WERI-Rb-1 (cell line): ENCODE data around the gene HMGXB4.

Experiments used
- DNase-seq: peaks from one replicate; pipeline ENCODE4 v3.0.0-alpha.2; 2020
- H3K27ac ChIP-seq: fragments of 250-450 bp; sonication (Bioruptor Pico); 2 replicates; pipeline ENCODE4 v1.5.1; 2020; ENCODE audit warnings: mild to moderate bottlenecking, moderate library complexity
- H3K27me3 ChIP-seq: fragments of 250-450 bp; sonication (Bioruptor Pico); 2 replicates; pipeline ENCODE4 v1.5.1; 2021; ENCODE audit warnings: mild to moderate bottlenecking, low read depth, moderate library complexity; ENCODE audit not compliant: insufficient read depth, severe bottlenecking
- H3K36me3 ChIP-seq: fragments of 250-450 bp; sonication (Bioruptor Pico); 2 replicates; pipeline ENCODE4 v1.5.1; 2020; ENCODE audit warnings: mild to moderate bottlenecking, moderate library complexity
- H3K4me3 ChIP-seq: 2 replicates; pipeline ENCODE4 v1.5.1; 2011; ENCODE audit warnings: low read depth, mild to moderate bottlenecking, control low read depth, low read length
- H3K9me3 ChIP-seq: fragments of 250-450 bp; sonication (Bioruptor Pico); 2 replicates; pipeline ENCODE4 v1.5.1; 2021; ENCODE audit warnings: mild to moderate bottlenecking, moderate library complexity; ENCODE audit not compliant: severe bottlenecking
- TF ChIP-seq, protein P1 (sequence below): IDR thresholded peaks from 2 replicates; pipeline ENCODE4 v1.5.1; 2011; ENCODE audit warnings: low read depth, mild to moderate bottlenecking, control low read depth, inconsistent platforms, low read length

The HMGXB4 gene

DNA sequence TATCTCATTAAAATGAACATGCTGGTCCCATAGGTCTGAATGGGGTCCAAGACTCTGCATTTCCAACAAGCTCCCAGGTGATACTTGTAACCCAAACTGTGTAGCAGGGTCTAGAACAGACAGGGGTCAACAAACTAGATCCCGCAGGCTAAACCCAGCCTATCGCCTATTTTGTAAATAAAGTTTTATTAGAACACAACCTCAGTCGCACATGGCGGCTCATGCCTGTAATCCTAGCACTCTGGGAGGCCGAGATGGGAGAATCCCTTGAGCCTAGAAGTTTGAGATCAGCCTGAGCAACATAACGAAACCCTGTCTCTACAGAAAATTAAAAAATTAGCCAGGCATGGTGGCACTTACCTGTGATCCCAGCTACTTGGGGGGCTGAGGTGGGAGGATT, 42.3 kb upstream of the HMGXB4 start:
- TF ChIP-seq, protein P1, sequence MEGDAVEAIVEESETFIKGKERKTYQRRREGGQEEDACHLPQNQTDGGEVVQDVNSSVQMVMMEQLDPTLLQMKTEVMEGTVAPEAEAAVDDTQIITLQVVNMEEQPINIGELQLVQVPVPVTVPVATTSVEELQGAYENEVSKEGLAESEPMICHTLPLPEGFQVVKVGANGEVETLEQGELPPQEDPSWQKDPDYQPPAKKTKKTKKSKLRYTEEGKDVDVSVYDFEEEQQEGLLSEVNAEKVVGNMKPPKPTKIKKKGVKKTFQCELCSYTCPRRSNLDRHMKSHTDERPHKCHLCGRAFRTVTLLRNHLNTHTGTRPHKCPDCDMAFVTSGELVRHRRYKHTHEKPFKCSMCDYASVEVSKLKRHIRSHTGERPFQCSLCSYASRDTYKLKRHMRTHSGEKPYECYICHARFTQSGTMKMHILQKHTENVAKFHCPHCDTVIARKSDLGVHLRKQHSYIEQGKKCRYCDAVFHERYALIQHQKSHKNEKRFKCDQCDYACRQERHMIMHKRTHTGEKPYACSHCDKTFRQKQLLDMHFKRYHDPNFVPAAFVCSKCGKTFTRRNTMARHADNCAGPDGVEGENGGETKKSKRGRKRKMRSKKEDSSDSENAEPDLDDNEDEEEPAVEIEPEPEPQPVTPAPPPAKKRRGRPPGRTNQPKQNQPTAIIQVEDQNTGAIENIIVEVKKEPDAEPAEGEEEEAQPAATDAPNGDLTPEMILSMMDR: no peak
- H3K27ac ChIP-seq: no peak overlapping the region

DNA sequence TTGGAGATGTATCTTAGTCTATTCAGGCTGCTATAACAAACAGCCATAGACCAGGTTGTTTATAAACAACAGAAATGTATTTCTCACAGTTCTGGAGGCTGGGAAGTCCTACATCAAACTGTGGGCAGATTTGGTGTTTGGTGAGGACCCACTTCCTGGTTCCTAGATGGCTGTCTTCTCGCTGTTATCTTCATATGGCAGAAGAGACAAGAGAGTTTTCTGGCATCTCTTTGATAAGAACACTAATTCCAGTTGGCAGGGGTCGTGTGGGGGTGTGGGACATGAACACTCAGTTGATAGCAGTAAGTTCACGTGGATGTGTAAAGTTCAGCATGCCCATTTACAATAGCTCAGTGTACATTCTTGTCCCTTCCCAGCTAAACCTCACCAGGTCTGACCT, 41.3 kb upstream of the HMGXB4 start:
- no peak for DNase-seq
- Histone ChIP-seq H3K36me3 (peaks cover 4% of the 10 kb centered on the region), H3K9me3 (no peaks in the 10 kb centered on the region), H3K4me3 (no peak overlapping the region), H3K27ac (no peak overlapping the region), H3K27me3 (no peaks in the 10 kb centered on the region)
- TF ChIP-seq, protein P1: no peak

More for the DNA sequence above, 42.3 kb upstream of the HMGXB4 start:
- no peaks in the 10 kb centered on the region for H3K9me3 ChIP-seq
- no peak for DNase-seq
- peaks cover 4% of the 10 kb centered on the region for H3K36me3 ChIP-seq
- no peaks in the 10 kb centered on the region for H3K27me3 ChIP-seq
- H3K4me3 ChIP-seq: no peak overlapping the region

DNA sequence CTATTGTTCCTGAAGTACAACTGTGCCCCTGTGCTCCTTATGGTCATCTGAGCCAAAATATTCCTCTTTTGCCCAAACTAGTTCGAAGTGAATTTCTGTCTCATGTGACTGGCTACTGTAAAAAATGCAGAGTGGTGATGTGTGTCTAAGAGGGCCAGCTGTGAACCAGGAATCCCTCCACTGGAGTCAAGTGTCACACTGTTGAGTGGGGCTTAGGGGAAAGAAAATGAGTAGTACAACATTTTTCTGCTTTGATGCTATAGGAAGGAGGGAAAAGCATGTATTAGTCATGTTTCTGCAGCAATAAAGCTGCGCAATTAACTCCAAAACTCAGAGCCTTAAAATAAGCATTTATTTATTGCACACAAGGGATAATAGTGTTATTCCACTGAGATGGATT, 39.8 kb upstream of the HMGXB4 start:
- DNase-seq: no peak
- Histone ChIP-seq H3K9me3 (no peaks in the 10 kb centered on the region), H3K27ac (no peak overlapping the region), H3K27me3 (no peaks in the 10 kb centered on the region), H3K4me3 (no peak overlapping the region), H3K36me3 (peaks cover 4% of the 10 kb centered on the region)
- TF ChIP-seq, protein P1: no peak

DNA sequence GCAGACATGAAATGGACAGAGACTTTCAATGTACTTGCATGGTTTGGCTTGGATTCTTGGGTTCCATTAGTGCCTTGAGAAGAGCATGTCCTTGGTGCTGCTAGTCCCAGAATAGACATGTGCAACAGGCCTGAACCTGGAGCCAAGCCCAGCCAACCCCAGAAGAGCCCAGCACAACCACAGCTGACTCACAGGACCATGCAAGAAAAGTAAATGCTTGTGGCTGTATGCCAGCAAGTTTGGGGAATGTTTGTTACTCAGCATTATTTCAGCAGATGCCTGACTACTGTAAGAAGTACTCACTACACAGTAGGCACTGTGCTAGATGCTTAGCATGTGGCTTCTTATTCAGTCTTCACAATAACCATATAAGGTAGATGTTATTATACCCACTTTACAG, 39.2 kb upstream of the HMGXB4 start:
- no peaks in the 10 kb centered on the region for H3K9me3 ChIP-seq
- TF ChIP-seq, protein P1: no peak
- H3K36me3 ChIP-seq: peaks cover 4% of the 10 kb centered on the region
- no peak overlapping the region for H3K27ac ChIP-seq
- DNase-seq: no peak
- no peak overlapping the region for H3K4me3 ChIP-seq
- H3K27me3 ChIP-seq: no peaks in the 10 kb centered on the region

DNA sequence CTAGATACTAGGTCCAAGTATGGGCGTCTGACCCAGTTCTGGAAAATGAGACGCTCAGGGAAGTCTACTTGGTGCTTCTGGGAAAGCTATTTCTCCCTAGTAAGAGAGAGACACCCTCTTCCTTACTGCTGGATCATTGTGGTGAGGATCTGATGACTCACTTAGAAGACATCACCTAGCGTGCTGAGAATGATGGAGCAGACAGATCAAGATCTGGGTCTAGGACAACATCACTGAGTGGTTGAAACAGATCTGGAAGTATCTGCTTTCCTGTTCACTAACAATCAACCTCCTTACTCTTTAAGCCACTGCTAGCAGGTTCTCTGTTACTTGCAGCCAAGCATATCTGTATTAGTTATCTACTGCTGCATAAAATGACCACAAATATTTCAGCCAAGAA, 38.3 kb upstream of the HMGXB4 start:
- Histone ChIP-seq H3K9me3 (no peaks in the 10 kb centered on the region), H3K4me3 (no peak overlapping the region), H3K27ac (no peak overlapping the region), H3K36me3 (peaks cover 1% of the 10 kb centered on the region), H3K27me3 (no peaks in the 10 kb centered on the region)
- TF ChIP-seq, protein P1: no peak
- no peak for DNase-seq

DNA sequence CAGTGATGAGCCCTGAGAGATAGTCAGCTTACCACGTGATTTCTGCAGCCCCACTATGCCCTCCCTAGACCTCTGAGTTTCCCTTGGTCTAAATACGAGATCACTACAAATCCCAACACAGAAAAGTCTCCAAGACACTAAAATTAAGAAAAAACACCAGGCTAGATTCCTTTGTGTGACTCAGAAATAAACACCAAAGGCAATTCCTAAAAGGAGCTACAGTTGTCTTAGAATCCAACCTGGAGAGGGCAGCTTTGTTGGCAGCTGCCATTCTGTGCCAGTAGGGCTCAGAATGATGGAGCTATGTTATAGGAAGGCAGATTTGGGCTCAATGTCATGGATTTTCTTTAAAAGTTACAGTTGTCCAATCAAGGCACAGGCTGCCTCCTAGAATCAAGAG, 37.1 kb upstream of the HMGXB4 start:
- TF ChIP-seq, protein P1: no peak
- Histone ChIP-seq H3K4me3 (no peak overlapping the region), H3K27me3 (no peaks in the 10 kb centered on the region), H3K9me3 (no peaks in the 10 kb centered on the region), H3K36me3 (no peaks in the 10 kb centered on the region; the same call in none of the 2 replicates), H3K27ac (no peak overlapping the region)
- no peak for DNase-seq
